Amniotic stem cell (primary cell): Measurements from ENCODE around the gene SYT15.
"Not testable (repeated sequence)": the region's sequence is repeated elsewhere in the genome, so short reads cannot be mapped to it uniquely, and the experiment has no call there.

Experiments used
- DNase-seq: peaks from one replicate; lab custom pipeline; 2025; lab: John Stamatoyannopoulos, UW

The SYT15 gene

GRCh38 chr10:46556515-46557318, 22.2 kb upstream of the SYT15 start, which contains the start of gene GPRIN2:
GPRIN2 (minus strand) TSS chr10:46556658; CDS start chr10:46550736, 5,922 bp downstream.
- DNase-seq, result no peak

GRCh38 chr10:46557319-46558121, 21.4 kb upstream of the SYT15 start:
- DNase-seq, result no peak

- no peak for DNase-seq
Measured at GRCh38 chr10:46558122-46558391, 20.9 kb upstream of the SYT15 start.

GRCh38 chr10:46558392-46559185, 20.3 kb upstream of the SYT15 start:
- DNase-seq, result no peak

GRCh38 chr10:46559231-46559671, 19.7 kb upstream of the SYT15 start:
- no peak for DNase-seq

GRCh38 chr10:46560381-46560780, 18.5 kb upstream of the SYT15 start:
- no peak for DNase-seq

- DNase-seq, result no peak
Measured at GRCh38 chr10:46560952-46561351, 18.0 kb upstream of the SYT15 start.

GRCh38 chr10:46565591-46566332, 13.2 kb upstream of the SYT15 start:
- DNase-seq, result peak; percentile 17

- DNase-seq, result not testable (repeated sequence)
Measured at GRCh38 chr10:46567151-46567550, 11.8 kb upstream of the SYT15 start.

GRCh38 chr10:46570655-46571054, 8.3 kb upstream of the SYT15 start:
- DNase-seq, result not testable (repeated sequence)

- not testable (repeated sequence) for DNase-seq
Measured at GRCh38 chr10:46572765-46573164, 6.2 kb upstream of the SYT15 start.

- DNase-seq, result not testable (repeated sequence)
Measured at GRCh38 chr10:46573314-46573713, 5.6 kb upstream of the SYT15 start.

- DNase-seq, result not testable (repeated sequence)
Measured at GRCh38 chr10:46573884-46574283, 5.0 kb upstream of the SYT15 start.

GRCh38 chr10:46577624-46578473, 1.1 kb upstream of the SYT15 start:
- not testable (repeated sequence) for DNase-seq

GRCh38 chr10:46579378-46579777, 450 bp downstream of the SYT15 start:
- DNase-seq, result not testable (repeated sequence)

- DNase-seq, result not testable (repeated sequence)
Measured at GRCh38 chr10:46581997-46582396, 3.1 kb downstream of the SYT15 start.

- DNase-seq, result not testable (repeated sequence)
Measured at GRCh38 chr10:46582568-46582967, 3.6 kb downstream of the SYT15 start.

- DNase-seq, result not testable (repeated sequence)
Measured at GRCh38 chr10:46584196-46584595, 5.3 kb downstream of the SYT15 start.

- not testable (repeated sequence) for DNase-seq
Measured at GRCh38 chr10:46585246-46585645, 6.3 kb downstream of the SYT15 start.

GRCh38 chr10:46587546-46587945, 8.6 kb downstream of the SYT15 start:
- not testable (repeated sequence) for DNase-seq

GRCh38 chr10:46588221-46588620, 9.3 kb downstream of the SYT15 start:
- DNase-seq, result not testable (repeated sequence)
